Naive thymus-derived CD4-positive, alpha-beta T cell (primary cell): ENCODE data around the gene APOA1. TPM values are rescaled to one million over a fixed set of nuclear protein-coding genes. Genes with fewer than 3 reads are reported as not detected.
A peak's percentile ranks its signal among the peaks of the same experiment; 100 is the strongest.
"Not testable (repeated sequence)": the region's sequence is repeated elsewhere in the genome, so short reads cannot be mapped to it uniquely, and the experiment has no call there.

Experiments
- ATAC-seq: fragments of 150-1000 bp; cut with Tn5 transposase; 2 replicates; pipeline ENCODE4 v1.10.0; 2021; ENCODE audit warnings: mild to moderate bottlenecking, moderate library complexity
- CTCF ChIA-PET: fragments of 350-600 bp; sonication (Branson Sonifier 250); formaldehyde crosslinking; loops from one replicate; lab custom pipeline; 2021; ENCODE audit warnings: antibody characterized with exemption; lab: Charles Lee
- POLR2A ChIA-PET: fragments of 350-600 bp; sonication (Branson Sonifier 250); formaldehyde crosslinking; loops from one replicate; lab custom pipeline; 2021; ENCODE audit warnings: antibody characterized with exemption, inconsistent platforms; lab: Charles Lee
- DNase-seq, 9 donors: peaks; one replicate each; pipeline versions ENCODE4 v3.0.0 to v3.0.0-alpha.2; 2020 to 2022; ENCODE audit warnings: mixed read lengths in 1 of 9
- H3K27ac ChIP-seq: one replicate; pipeline ENCODE4 v1.7.0; 2013; ENCODE audit warnings: mild to moderate bottlenecking, low read depth, low read length, moderate library complexity
- H3K27me3 ChIP-seq, 2 donors: one replicate each; pipeline ENCODE4 v1.7.0; 2013; ENCODE audit warnings: low read length in 2 of 2, mild to moderate bottlenecking in 2 of 2, moderate library complexity in 2 of 2; ENCODE audit not compliant: control insufficient read depth in 2 of 2, insufficient read depth in 2 of 2
- H3K36me3 ChIP-seq, 3 experiments: 1 replicate in 2 of 3; 2 replicates in 1 of 3; pipeline ENCODE4 v1.7.0; 2013; ENCODE audit warnings: low read length in 3 of 3, mild to moderate bottlenecking in 3 of 3, moderate library complexity in 1 of 3; ENCODE audit not compliant: insufficient read depth in 3 of 3, control insufficient read depth in 2 of 3
- H3K4me1 ChIP-seq, 2 donors: one replicate each; pipeline ENCODE4 v1.7.0; 2013; ENCODE audit warnings: low read length in 2 of 2, mild to moderate bottlenecking in 2 of 2, moderate library complexity in 1 of 2; ENCODE audit not compliant: control insufficient read depth in 2 of 2, insufficient read depth in 2 of 2
- H3K4me3 ChIP-seq: 2 replicates; pipeline ENCODE4 v1.7.0; 2013; ENCODE audit warnings: mild to moderate bottlenecking, low read length
- H3K9me3 ChIP-seq, 3 experiments: 1 replicate in 2 of 3; 2 replicates in 1 of 3; pipeline ENCODE4 v1.7.0; 2013; ENCODE audit warnings: low read length in 3 of 3; ENCODE audit not compliant: control insufficient read depth in 2 of 3
- H3K27ac Mint-ChIP-seq, 9 donors: one replicate each; pipeline ENCODE4 v1.8.0; 2020 to 2022; ENCODE audit warnings: mixed read lengths in 9 of 9, mild to moderate bottlenecking in 8 of 9, moderate library complexity in 5 of 9, inconsistent platforms in 2 of 9
- H3K27me3 Mint-ChIP-seq, 5 donors: one replicate each; pipeline ENCODE4 v1.8.0; 2021 to 2022; ENCODE audit warnings: mixed read lengths in 5 of 5, mild to moderate bottlenecking in 1 of 5
- H3K36me3 Mint-ChIP-seq, 5 donors: one replicate each; pipeline ENCODE4 v1.8.0; 2020 to 2022; ENCODE audit warnings: mixed read lengths in 5 of 5, mild to moderate bottlenecking in 3 of 5, inconsistent platforms in 1 of 5
- H3K4me1 Mint-ChIP-seq, 7 donors: one replicate each; pipeline ENCODE4 v1.8.0; 2020 to 2022; ENCODE audit warnings: mixed read lengths in 7 of 7, mild to moderate bottlenecking in 3 of 7, inconsistent platforms in 1 of 7
- H3K4me3 Mint-ChIP-seq, 10 donors: one replicate each; pipeline ENCODE4 v1.8.0; 2020 to 2022; ENCODE audit warnings: mild to moderate bottlenecking in 10 of 10, mixed read lengths in 10 of 10, moderate library complexity in 6 of 10, inconsistent platforms in 2 of 10
- H3K9me3 Mint-ChIP-seq, 11 donors: one replicate each; pipeline ENCODE4 v1.8.0; 2020 to 2022; ENCODE audit warnings: mixed read lengths in 11 of 11, mild to moderate bottlenecking in 4 of 11, inconsistent platforms in 1 of 11, moderate library complexity in 1 of 11
- intact Hi-C, 2 donors: fragments of 100-400 bp; cut with micrococcal nuclease; formaldehyde crosslinking; loops; one replicate each; pipeline ENCODE4 v1.15.1; 2023
- polyA plus RNA-seq, 2 donors: library from polyadenylated mRNA; unstranded; fragments of 300-500 nt; fragmentation: Illumina TruSeq; gene quantifications; one replicate each; pipeline ENCODE4 v1.2.3, GENCODE V29; 2021
- total RNA-seq, 6 experiments: library from RNA in 5 of 6; stranded (reverse) in 5 of 6; gene quantifications; 1 replicate in 5 of 6; 2 replicates in 1 of 6; pipeline ENCODE4 v1.2.3 and lab custom pipeline; 2021 to 2026

APOA1 gene
- total and polyA plus RNA-seq, 7 experiments from 2014 or later, result 0.24 to 0.70 (median 0.51) TPM; not detected in 2

DNA sequence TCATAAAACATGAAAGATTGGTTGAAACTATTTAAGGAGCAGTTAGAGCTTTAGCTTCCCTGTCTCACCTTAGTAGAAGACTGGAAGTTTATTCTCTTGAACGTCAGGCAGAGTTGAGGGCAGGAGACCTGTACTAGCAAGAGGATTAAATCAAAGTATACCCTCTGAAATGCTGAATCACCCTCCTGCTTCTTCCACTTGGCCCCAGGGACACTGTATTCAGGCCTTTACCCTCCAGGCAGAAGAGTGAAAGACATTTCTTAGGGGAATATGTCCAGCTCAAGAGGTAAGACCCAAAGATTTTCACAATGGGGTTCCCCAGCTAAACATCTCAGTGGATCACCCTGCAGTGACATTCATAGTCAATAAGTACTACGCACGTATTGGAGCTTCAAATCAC, 26.2 kb downstream of the APOA1 start:
- CTCF ChIA-PET, result no interaction called here

DNA sequence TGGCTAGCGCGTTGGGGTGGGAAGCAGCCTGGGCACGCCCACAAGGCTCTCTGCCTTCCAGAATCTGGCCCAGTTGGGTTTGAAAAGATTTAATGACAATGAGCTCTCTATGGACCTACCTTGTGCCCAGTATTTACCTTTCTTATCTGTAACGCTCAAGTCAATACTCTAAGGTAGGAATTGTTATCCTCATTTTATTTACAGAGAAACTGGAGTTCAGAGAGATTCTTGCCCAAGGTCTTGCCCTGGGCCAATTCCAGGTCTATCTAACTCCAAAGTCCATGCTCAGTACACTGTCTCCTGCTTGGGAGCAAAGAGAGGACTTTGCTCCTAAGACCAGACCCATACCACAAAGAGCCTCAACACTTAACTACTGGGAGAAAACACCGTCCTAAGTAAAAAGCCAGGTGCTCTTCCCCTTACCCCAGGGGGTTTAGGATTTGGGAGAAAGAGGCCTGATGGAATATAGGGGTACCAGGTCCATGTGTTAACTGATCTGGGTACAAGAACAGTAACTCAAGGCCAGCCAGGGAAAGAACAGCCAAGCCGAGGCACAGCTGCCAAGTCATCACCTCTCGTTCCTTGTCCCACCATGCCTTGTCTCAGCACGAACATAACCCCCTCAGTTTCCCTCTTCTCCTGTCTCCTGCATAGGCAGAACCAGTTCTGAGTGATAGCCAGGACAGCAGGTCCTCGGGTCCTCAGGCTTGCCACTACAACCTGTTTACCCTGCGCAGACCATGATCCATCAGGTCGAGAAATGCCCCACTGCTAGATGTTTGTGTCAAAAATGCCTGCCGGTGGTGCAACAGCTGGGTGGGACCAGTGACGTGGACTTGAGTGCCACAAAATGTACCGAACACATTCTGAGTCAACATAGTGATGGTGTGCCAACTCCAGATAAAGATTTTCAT, 28.9 kb downstream of the APOA1 start:
- H3K27me3 Mint-ChIP-seq, result peaks cover 0 to 15% (median 0%) of the 10 kb centered on the region in 5 donors
- no peak overlapping the region for H3K27ac Mint-ChIP-seq

More for the DNA sequence above, 26.2 kb downstream of the APOA1 start:
- Histone ChIP-seq H3K27me3 (no peaks in the 10 kb centered on the region), H3K4me1 (no peaks in the 10 kb centered on the region), H3K4me3 (no peak overlapping the region), H3K36me3 (no peaks in the 10 kb centered on the region), H3K27ac (no peak overlapping the region), H3K9me3 (no peaks in the 10 kb centered on the region)
- Mint-ChIP-seq H3K4me1 (no peaks in the 10 kb centered on the region), H3K36me3 (no peaks in the 10 kb centered on the region), H3K9me3 (no peaks in the 10 kb centered on the region), H3K27ac (no peak overlapping the region), H3K27me3 (peaks cover 0 to 16% (median 0%) of the 10 kb centered on the region in 5 donors), H3K4me3 (no peak overlapping the region)
- DNase-seq (no peak), ATAC-seq (no peak)
- POLR2A ChIA-PET, result interaction anchor here (1.2 kb wide), 1 partner anchor 24 kb away, joined by 3 read pairs; no protein-coding TSS in a partner anchor
- intact Hi-C loops, result no loop called here

DNA sequence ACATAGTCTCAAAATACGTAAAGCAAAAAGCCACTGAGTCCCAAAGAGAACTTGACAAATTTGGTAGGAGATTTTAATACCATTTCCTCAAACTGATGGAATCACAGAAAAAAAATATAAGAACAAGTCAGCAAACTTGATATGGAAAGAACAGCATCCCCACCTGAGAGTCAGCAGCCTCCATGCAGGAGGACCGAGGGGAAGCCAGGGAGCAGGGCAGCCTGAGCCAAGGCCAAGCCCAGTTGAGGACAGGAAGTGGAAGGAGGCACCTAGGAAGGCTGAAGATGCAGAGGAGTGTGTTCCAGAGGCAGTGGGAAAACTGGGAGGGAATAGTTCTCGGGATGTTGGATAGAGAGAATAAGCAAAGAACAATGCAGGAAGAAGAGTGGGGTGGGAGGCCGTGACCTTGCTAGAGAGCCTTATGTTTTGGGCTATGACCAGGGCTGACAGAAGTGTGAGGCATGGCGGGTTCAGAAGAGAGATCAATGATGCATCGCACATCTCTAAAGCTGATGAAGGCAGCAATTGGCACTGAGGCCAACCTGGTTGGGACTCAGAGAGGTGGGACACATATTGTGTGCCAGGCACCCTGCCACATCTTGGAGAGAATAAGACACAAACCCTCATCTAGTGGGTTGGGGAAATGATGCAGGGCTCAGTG, 29.7 kb downstream of the APOA1 start:
- H3K9me3 Mint-ChIP-seq, result no peaks in the 10 kb centered on the region
- no peak overlapping the region for H3K4me3 Mint-ChIP-seq
- peaks cover 0 to 18% (median 0%) of the 10 kb centered on the region in 5 donors for H3K27me3 Mint-ChIP-seq
- no peaks in the 10 kb centered on the region for H3K4me1 Mint-ChIP-seq
- CTCF ChIA-PET, result no interaction called here
- Histone ChIP-seq H3K4me3 (no peak overlapping the region), H3K36me3 (no peaks in the 10 kb centered on the region), H3K9me3 (no peaks in the 10 kb centered on the region), H3K27ac (no peak overlapping the region), H3K27me3 (no peaks in the 10 kb centered on the region), H3K4me1 (no peaks in the 10 kb centered on the region)
- H3K36me3 Mint-ChIP-seq, result no peaks in the 10 kb centered on the region
- intact Hi-C loops, result no loop called here
- POLR2A ChIA-PET, result no interaction called here
- no peak for DNase-seq
- H3K27ac Mint-ChIP-seq, result peak overlapping the region in 1 of 9 donors; percentile 49
- ATAC-seq, result no peak

More for the DNA sequence above, 28.9 kb downstream of the APOA1 start:
- no peaks in the 10 kb centered on the region for H3K27me3 ChIP-seq
- H3K27ac ChIP-seq, result no peak overlapping the region
- ATAC-seq (no peak), DNase-seq (no peak)
- Mint-ChIP-seq H3K36me3 (no peaks in the 10 kb centered on the region), H3K4me3 (no peak overlapping the region), H3K4me1 (no peaks in the 10 kb centered on the region), H3K9me3 (no peaks in the 10 kb centered on the region)
- no peak overlapping the region for H3K4me3 ChIP-seq
- ChIA-PET POLR2A (no interaction called here), CTCF (interaction anchor here (0.7 kb wide), 1 partner anchor 12 kb away, joined by 3 read pairs; no protein-coding TSS in a partner anchor)
- intact Hi-C loops, result no loop called here
- H3K36me3 ChIP-seq, result no peaks in the 10 kb centered on the region
- no peaks in the 10 kb centered on the region for H3K4me1 ChIP-seq
- no peaks in the 10 kb centered on the region for H3K9me3 ChIP-seq

DNA sequence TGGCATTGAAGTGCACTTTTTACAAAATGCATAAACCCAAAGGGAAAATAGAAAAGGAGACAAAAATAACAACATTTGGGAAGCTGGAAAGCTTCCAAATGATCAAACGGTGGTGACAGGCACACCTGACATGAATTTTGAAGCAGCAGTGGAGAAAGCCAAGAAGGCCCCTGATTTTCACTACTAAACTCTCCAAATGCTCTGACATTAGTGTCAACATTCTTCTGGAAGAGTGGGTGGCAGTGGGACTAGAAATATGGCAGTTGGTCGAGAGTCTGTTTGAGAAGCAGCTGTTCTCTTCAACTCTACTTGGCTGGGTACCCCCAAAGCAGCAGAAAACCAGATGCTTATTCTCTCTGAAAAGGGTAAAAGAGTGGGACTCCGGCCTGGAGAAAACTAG, 33.4 kb downstream of the APOA1 start:
- H3K36me3 Mint-ChIP-seq, result no peaks in the 10 kb centered on the region
- H3K27ac Mint-ChIP-seq, result peak overlapping the region in 1 of 9 donors; percentile 45
- intact Hi-C loops, result no loop called here
- H3K4me1 Mint-ChIP-seq, result no peaks in the 10 kb centered on the region
- ATAC-seq (no peak), DNase-seq (no peak)
- no peak overlapping the region for H3K27ac ChIP-seq
- H3K9me3 ChIP-seq, result no peaks in the 10 kb centered on the region
- H3K9me3 Mint-ChIP-seq, result no peaks in the 10 kb centered on the region
- no peak overlapping the region for H3K4me3 ChIP-seq
- no peaks in the 10 kb centered on the region for H3K27me3 ChIP-seq
- H3K4me1 ChIP-seq, result no peaks in the 10 kb centered on the region
- ChIA-PET CTCF (no interaction called here), POLR2A (no interaction called here)
- no peaks in the 10 kb centered on the region for H3K36me3 ChIP-seq
- peaks cover 0 to 32% (median 5%) of the 10 kb centered on the region in 5 donors for H3K27me3 Mint-ChIP-seq
- no peak overlapping the region for H3K4me3 Mint-ChIP-seq

DNA sequence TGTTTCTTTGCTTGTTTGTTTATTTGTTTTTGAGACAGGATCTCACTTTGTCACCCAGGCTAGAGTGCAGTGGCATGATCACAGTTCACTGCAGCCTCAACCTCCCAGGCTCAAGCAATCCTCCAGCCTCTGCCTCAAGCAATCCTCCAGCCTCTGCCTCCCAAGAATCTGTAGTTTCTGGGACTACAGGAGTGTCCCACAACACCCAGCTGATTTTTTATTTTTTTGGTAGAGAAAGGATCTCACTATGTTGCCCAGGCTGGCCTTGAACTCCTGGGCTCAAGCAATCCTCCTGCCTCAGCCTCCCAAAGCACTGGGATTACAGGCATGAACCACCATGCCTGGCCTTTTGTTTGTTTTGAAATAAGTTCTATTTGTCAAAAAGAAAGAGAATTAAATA, 35.8 kb downstream of the APOA1 start:
- H3K4me1 Mint-ChIP-seq, H3K4me3 Mint-ChIP-seq, H3K9me3 ChIP-seq, ATAC-seq, DNase-seq, H3K4me3 ChIP-seq, H3K27ac Mint-ChIP-seq, H3K36me3 Mint-ChIP-seq, H3K36me3 ChIP-seq, H3K27ac ChIP-seq, H3K9me3 Mint-ChIP-seq, H3K4me1 ChIP-seq, H3K27me3 ChIP-seq, intact Hi-C loops, POLR2A ChIA-PET: not testable (repeated sequence)
- CTCF ChIA-PET, result interaction anchor here (0.8 kb wide), 1 partner anchor 10 kb away, joined by 3 read pairs; the partner anchor contains the start of gene APOA5
- peaks cover 0 to 36% (median 5%) of the 10 kb centered on the region in 5 donors for H3K27me3 Mint-ChIP-seq

DNA sequence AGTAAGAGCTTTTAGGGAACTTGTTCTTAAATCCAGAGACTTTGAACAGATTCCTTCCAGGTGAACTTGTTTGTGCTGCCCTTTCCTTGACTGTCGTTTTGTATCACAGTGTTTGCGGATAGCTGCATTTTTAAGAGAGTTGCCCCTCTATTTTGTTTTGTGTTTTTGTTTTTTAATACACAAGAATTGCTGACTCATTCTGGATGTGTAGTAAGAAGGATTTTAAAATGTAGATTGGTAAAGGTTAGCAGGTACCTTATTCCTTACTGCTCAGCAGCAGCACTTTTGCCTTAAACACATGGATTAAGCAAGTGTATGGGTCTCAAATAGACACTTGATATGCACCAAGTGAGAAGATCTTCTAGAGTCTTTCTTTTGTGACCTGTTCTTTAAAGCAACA, 36.8 kb downstream of the APOA1 start:
- Histone ChIP-seq H3K9me3 (no peaks in the 10 kb centered on the region), H3K4me1 (no peaks in the 10 kb centered on the region), H3K27ac (no peak overlapping the region), H3K4me3 (no peak overlapping the region), H3K27me3 (no peaks in the 10 kb centered on the region), H3K36me3 (no peaks in the 10 kb centered on the region)
- peaks cover 0 to 36% (median 5%) of the 10 kb centered on the region in 5 donors for H3K27me3 Mint-ChIP-seq
- POLR2A ChIA-PET, result no interaction called here
- no peaks in the 10 kb centered on the region for H3K36me3 Mint-ChIP-seq
- ATAC-seq, result no peak
- no peak for DNase-seq
- peak overlapping the region in 1 of 9 donors; percentile 29 for H3K27ac Mint-ChIP-seq
- H3K4me3 Mint-ChIP-seq, result no peak overlapping the region
- CTCF ChIA-PET, result interaction anchor here (0.9 kb wide), 1 partner anchor 10 kb away, joined by 5 read pairs; the partner anchor contains the start of gene APOA5
- no peaks in the 10 kb centered on the region for H3K9me3 Mint-ChIP-seq
- no peaks in the 10 kb centered on the region for H3K4me1 Mint-ChIP-seq
- intact Hi-C loops, result no loop called here
